IMR-90 (cell line): ENCODE measurements around the gene TRIM44. TPM values are rescaled to one million over a fixed set of nuclear protein-coding genes. Genes with fewer than 3 reads are reported as not detected.
A peak's percentile ranks its signal among the peaks of the same experiment; 100 is the strongest.

Experiments
- ATAC-seq: fragments of 200-7000 bp; cut with Tn5 transposase; 2 replicates; pipeline ENCODE4 v1.9.1; 2020; ENCODE audit warnings: low read depth, mild to moderate bottlenecking, moderate library complexity
- BruUV-seq: library from RNA; stranded (reverse); fragments of 400-500 nt; replicated peaks from 2 replicates; lab custom pipeline; 2021; lab: Mats Ljungman, UMichigan
- CTCF ChIA-PET: fragments of 300-600 bp; formaldehyde crosslinking; extraction: SDS; loops from one replicate; lab custom pipeline; 2021; ENCODE audit warnings: antibody characterized with exemption; lab: Yijun Ruan, JAX
- POLR2A ChIA-PET: fragments of 300-600 bp; sonication (Branson Sonifier 250); formaldehyde crosslinking; loops from one replicate; lab custom pipeline; 2022; ENCODE audit warnings: antibody characterized with exemption; ENCODE audit not compliant: unreplicated experiment; lab: Charles Lee
- DNase-seq: peaks from one replicate; pipeline ENCODE4 v3.0.0; 2013
- H2AFZ ChIP-seq: replicated peaks from 2 replicates; pipeline ENCODE3; 2013; ENCODE audit warnings: low read length, mild to moderate bottlenecking; ENCODE audit not compliant: poor library complexity
- H2AK5ac ChIP-seq: 2 replicates; pipeline ENCODE4 v1.6.1; 2013; ENCODE audit warnings: low read depth, low read length, inconsistent platforms
- H2AK9ac ChIP-seq: replicated peaks from 2 replicates; pipeline ENCODE3; 2013; ENCODE audit warnings: mild to moderate bottlenecking, low read depth, low read length, moderate library complexity; ENCODE audit not compliant: poor library complexity
- H2BK120ac ChIP-seq: 2 replicates; pipeline ENCODE4 v1.6.1; 2013; ENCODE audit warnings: low read depth, low read length, inconsistent platforms
- H2BK15ac ChIP-seq: 3 replicates; pipeline ENCODE4 v1.6.1; 2013; ENCODE audit warnings: low read depth, low read length, inconsistent platforms
- H2BK20ac ChIP-seq: 2 replicates; pipeline ENCODE4 v1.6.1; 2013; ENCODE audit warnings: low read depth, mild to moderate bottlenecking, inconsistent platforms, low read length, moderate library complexity
- H2BK5ac ChIP-seq: 2 replicates; pipeline ENCODE4 v1.6.1; 2013; ENCODE audit warnings: mild to moderate bottlenecking, low read depth, low read length, inconsistent platforms; ENCODE audit not compliant: poor library complexity, severe bottlenecking
- H3K14ac ChIP-seq: replicated peaks from 2 replicates; pipeline ENCODE4 v1.6.1; 2013; ENCODE audit warnings: low read depth, low read length, inconsistent platforms
- H3K18ac ChIP-seq: 2 replicates; pipeline ENCODE4 v1.6.1; 2013; ENCODE audit warnings: low read depth, low read length, control low read depth
- H3K23ac ChIP-seq: 2 replicates; pipeline ENCODE4 v1.6.1; 2013; ENCODE audit warnings: low read depth, low read length, inconsistent platforms
- H3K27ac ChIP-seq: 2 replicates; pipeline ENCODE4 v1.5.1; 2013; ENCODE audit warnings: mild to moderate bottlenecking, control low read depth, low read length; ENCODE audit not compliant: insufficient read depth
- H3K27me3 ChIP-seq: 2 replicates; pipeline ENCODE4 v1.6.1; 2013; ENCODE audit warnings: low read length; ENCODE audit not compliant: control insufficient read depth, insufficient read depth
- H3K36me3 ChIP-seq: 2 replicates; pipeline ENCODE4 v1.6.1; 2013; ENCODE audit warnings: low read length, mixed read lengths; ENCODE audit not compliant: control insufficient read depth, insufficient read depth
- H3K4ac ChIP-seq: 2 replicates; pipeline ENCODE4 v1.6.1; 2013; ENCODE audit warnings: low read depth, low read length, inconsistent platforms
- H3K4me1 ChIP-seq: 2 replicates; pipeline ENCODE4 v1.6.1; 2013; ENCODE audit warnings: low read length, mixed read lengths; ENCODE audit not compliant: control insufficient read depth, insufficient read depth
- H3K4me2 ChIP-seq: 2 replicates; pipeline ENCODE4 v1.6.1; 2013; ENCODE audit warnings: low read depth, mild to moderate bottlenecking, control low read depth, low read length, moderate library complexity
- H3K4me3 ChIP-seq: 2 replicates; pipeline ENCODE4 v1.5.1; 2013; ENCODE audit warnings: low read depth, mild to moderate bottlenecking, control low read depth, low read length, moderate library complexity; ENCODE audit not compliant: insufficient read depth
- H3K56ac ChIP-seq: 2 replicates; pipeline ENCODE4 v1.6.1; 2013; ENCODE audit warnings: low read length, inconsistent platforms; ENCODE audit not compliant: insufficient read depth; ENCODE audit errors: extremely low read depth
- H3K79me1 ChIP-seq, 2 experiments: 2 replicates each; pipeline ENCODE4 v1.6.1; 2013; ENCODE audit warnings: low read length in 2 of 2, inconsistent platforms in 1 of 2, low read depth in 1 of 2
- H3K9ac ChIP-seq: 2 replicates; pipeline ENCODE4 v1.6.1; 2013; ENCODE audit warnings: low read depth, low read length, control low read depth
- H3K9me1 ChIP-seq: 2 replicates; pipeline ENCODE4 v1.6.1; 2013; ENCODE audit warnings: low read length, inconsistent platforms; ENCODE audit not compliant: insufficient read depth
- H3K9me3 ChIP-seq: 2 replicates; pipeline ENCODE4 v1.6.1; 2013; ENCODE audit warnings: low read length; ENCODE audit not compliant: control insufficient read depth, insufficient read depth
- H4K20me1 ChIP-seq: 2 replicates; pipeline ENCODE4 v1.6.1; 2013; ENCODE audit warnings: low read length, inconsistent platforms; ENCODE audit not compliant: insufficient read depth
- H4K5ac ChIP-seq: 2 replicates; pipeline ENCODE4 v1.6.1; 2013; ENCODE audit warnings: mild to moderate bottlenecking, low read depth, low read length, control low read depth
- H4K8ac ChIP-seq, 2 experiments: 2 replicates each; pipeline ENCODE4 v1.6.1; 2013; ENCODE audit warnings: low read depth in 2 of 2, low read length in 2 of 2, control low read depth in 1 of 2, inconsistent platforms in 1 of 2
- H4K91ac ChIP-seq: 2 replicates; pipeline ENCODE4 v1.6.1; 2013; ENCODE audit warnings: low read depth, low read length, inconsistent platforms; ENCODE audit not compliant: insufficient read depth
- CEBPB ChIP-seq: IDR thresholded peaks from 2 replicates; pipeline ENCODE4 v1.6.1; 2012; ENCODE audit warnings: low read depth, low read length, improper control_type of control experiment
- CHD1 ChIP-seq: IDR thresholded peaks from 2 replicates; pipeline ENCODE4 v1.6.1; 2012; ENCODE audit warnings: low read depth, low read length, improper control_type of control experiment
- ELK1 ChIP-seq: fragments of 150-350 bp; IDR thresholded peaks from 2 replicates; pipeline ENCODE4 v1.6.1; 2016; ENCODE audit warnings: low read depth, mild to moderate bottlenecking, low read length, moderate library complexity, borderline replicate concordance
- FOS ChIP-seq: fragments of 150-350 bp; IDR thresholded peaks from 2 replicates; pipeline ENCODE4 v1.6.1; 2016; ENCODE audit warnings: low read depth, low read length
- MAFK ChIP-seq: IDR thresholded peaks from 2 replicates; pipeline ENCODE4 v1.6.1; 2012; ENCODE audit warnings: low read depth, low read length, improper control_type of control experiment
- MAZ ChIP-seq: IDR thresholded peaks from 2 replicates; pipeline ENCODE4 v1.6.1; 2012; ENCODE audit warnings: low read depth, mild to moderate bottlenecking, low read length, improper control_type of control experiment, moderate library complexity, borderline replicate concordance
- MXI1 ChIP-seq: IDR thresholded peaks from 2 replicates; pipeline ENCODE4 v1.6.1; 2012; ENCODE audit warnings: low read depth, mild to moderate bottlenecking, low read length, moderate library complexity, borderline replicate concordance
- NFE2L2 ChIP-seq: fragments of 150-350 bp; IDR thresholded peaks from 2 replicates; pipeline ENCODE4 v1.6.1; 2016; ENCODE audit warnings: low read depth, mild to moderate bottlenecking, low read length
- POLR2A ChIP-seq: IDR thresholded peaks from 2 replicates; pipeline ENCODE4 v1.6.1; 2012; ENCODE audit warnings: mild to moderate bottlenecking, low read depth, low read length
- RAD21 ChIP-seq: IDR thresholded peaks from 2 replicates; pipeline ENCODE4 v1.6.1; 2012; ENCODE audit warnings: low read length, improper control_type of control experiment
- RCOR1 ChIP-seq: IDR thresholded peaks from 2 replicates; pipeline ENCODE4 v1.6.1; 2012; ENCODE audit warnings: mild to moderate bottlenecking, low read length, improper control_type of control experiment; ENCODE audit not compliant: insufficient replicate concordance
- RFX5 ChIP-seq: IDR thresholded peaks from 2 replicates; pipeline ENCODE4 v1.8.0; 2012; ENCODE audit warnings: low read depth, mild to moderate bottlenecking, low read length, moderate library complexity
- SMC3 ChIP-seq: fragments of 150-350 bp; IDR thresholded peaks from 2 replicates; pipeline ENCODE4 v1.6.1; 2016; ENCODE audit warnings: low read depth, mild to moderate bottlenecking, antibody characterized with exemption, low read length, moderate library complexity
- WGBS, 2 experiments: methylation state at CpG; one replicate each; pipeline versions ENCODE4 v1.1.5 to v1.1.7; 2013; ENCODE audit warnings: missing lambda C conversion rate in 2 of 2; ENCODE audit not compliant: insufficient read length in 1 of 2; ENCODE audit errors: extremely low coverage in 2 of 2; 5-methylcytosine and 5-hydroxymethylcytosine counted together
- dilution Hi-C: fragments of 300-500 bp; cut with HindIII; formaldehyde crosslinking; loops from one replicate; pipeline ENCODE4 v1.14.3; 2018; ENCODE audit warnings: low sequenced_read_pairs; ENCODE audit not compliant: unreplicated experiment
- in situ Hi-C: fragments of 300-500 bp; cut with MboI; formaldehyde crosslinking; loops from 3 replicates; pipeline ENCODE4 v1.14.3; 2019; ENCODE audit warnings: low sequenced_read_pairs, inconsistent platforms, mixed read lengths
- intact Hi-C: fragments of 100-400 bp; cut with micrococcal nuclease; formaldehyde crosslinking; loops from 2 replicates; pipeline ENCODE4 v1.10.0; 2022
- polyA plus RNA-seq, 3 experiments: library from polyadenylated mRNA; depleted of rRNA; stranded (reverse); fragments of >200 nt; gene quantifications; 2 replicates each; pipeline ENCODE4 v1.2.3, GENCODE V29; 2012; ENCODE audit warnings: low replicate concordance in 1 of 3
- total RNA-seq: library from RNA; depleted of rRNA; stranded (reverse); fragments of >200 nt; gene quantifications from 2 replicates; pipeline ENCODE4 v1.2.3, GENCODE V29; 2012
- TF ChIP-seq, protein P1 (sequence below): conservative IDR thresholded peaks from 2 replicates; pipeline ENCODE4 v1.5.1; 2012; ENCODE audit warnings: mild to moderate bottlenecking, low read depth, low read length, improper control_type of control experiment
- TF ChIP-seq, protein P2 (sequence below): fragments of 150-350 bp; IDR thresholded peaks from 2 replicates; pipeline ENCODE4 v1.6.1; 2017; ENCODE audit warnings: mild to moderate bottlenecking, antibody characterized with exemption, low read length, low read depth

The TRIM44 gene
- total and polyA plus RNA-seq, 2 of the 4 experiments (the other 2 are of a cell fraction), result 50.7 to 104 TPM

DNA sequence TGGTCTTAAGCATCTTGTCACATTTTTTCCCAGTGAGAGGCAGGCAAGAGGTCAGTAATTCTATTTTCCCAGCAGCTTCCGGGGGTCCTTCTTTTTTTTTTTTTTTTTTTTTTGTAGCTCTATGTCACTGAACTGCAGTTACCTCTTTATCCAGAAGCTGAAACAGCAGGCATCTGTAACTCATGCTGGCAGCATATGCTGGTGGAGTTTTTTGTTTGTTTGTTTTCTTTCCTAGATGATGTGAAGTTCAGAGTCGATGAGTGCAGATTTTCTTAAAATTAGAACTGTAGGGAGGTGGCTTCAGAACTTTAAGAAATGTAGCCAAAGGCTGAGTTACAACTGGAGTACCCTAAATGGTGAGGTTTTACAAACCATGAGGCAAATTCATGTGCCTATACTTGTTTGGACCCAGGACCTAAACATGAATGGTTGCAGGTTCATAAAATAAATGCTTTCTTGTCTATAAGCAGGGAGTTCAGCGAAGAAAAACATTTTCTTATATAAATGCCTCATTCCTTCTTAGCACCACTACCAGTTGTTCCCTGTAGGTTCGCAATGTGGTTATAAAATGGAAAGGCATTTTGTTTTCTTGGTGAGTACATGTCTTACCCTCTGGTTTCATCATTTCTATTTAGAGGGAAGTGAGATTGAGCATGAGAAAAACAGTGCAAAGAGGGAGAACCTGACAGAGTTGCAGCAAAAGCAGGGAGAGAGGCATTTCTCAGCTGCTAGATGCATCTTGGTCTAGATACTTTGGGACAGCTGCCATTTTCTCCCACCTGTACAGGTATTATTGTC lies 84.0 kb downstream of the TRIM44 start:
- Histone ChIP-seq H2BK120ac (no peak overlapping the region), H4K20me1 (no peaks in the 10 kb centered on the region), H3K4me3 (no peak overlapping the region), H3K9me3 (no peaks in the 10 kb centered on the region), H2AK9ac (no peak overlapping the region), H3K4ac (no peak overlapping the region), H4K5ac (no peak overlapping the region), H3K27me3 (no peaks in the 10 kb centered on the region), H3K18ac (no peak overlapping the region), H3K36me3 (peaks cover 2% of the 10 kb centered on the region; the same call in 1 of the 2 replicates), H3K4me2 (no peak overlapping the region), H3K79me1 (peaks cover 11 to 33% of the 10 kb centered on the region in 2 experiments), H3K4me1 (peaks cover 2% of the 10 kb centered on the region; the same call in 1 of the 2 replicates), H3K14ac (no peak overlapping the region), H2BK5ac (no peak overlapping the region), H4K91ac (no peak overlapping the region), H2AK5ac (no peak overlapping the region), H3K23ac (no peak overlapping the region), H2BK15ac (no peak overlapping the region), H3K9ac (no peak overlapping the region), H4K8ac (no peak overlapping the region), H3K56ac (no peak overlapping the region), H3K9me1 (peaks cover 2% of the 10 kb centered on the region; the same call in 1 of the 2 replicates), H3K27ac (no peak overlapping the region), H2BK20ac (no peak overlapping the region), H2AFZ (no peak overlapping the region)
- no peak; the same call in none of the 2 replicates for ATAC-seq
- WGBS, 2 experiments, result no CpG with 5 or more reads among the region's 4 CpGs
- CTCF ChIA-PET, result no interaction called here
- peak; percentile 41 for DNase-seq
- dilution Hi-C loops (no loop called here), in situ Hi-C loops (no loop called here), intact Hi-C loops (no loop called here)
- BruUV-seq, result no TSS peak
- POLR2A ChIA-PET, result interaction anchor here (0.6 kb wide), 1 partner anchor 746 kb away, joined by 6 read pairs; no protein-coding TSS in a partner anchor
- no peak for TF ChIP-seq MAFK
- no peak for TF ChIP-seq MXI1
- TF ChIP-seq RFX5, result no peak
- TF ChIP-seq POLR2A, result no peak
- no peak for TF ChIP-seq RCOR1
- TF ChIP-seq FOS, result no peak
- TF ChIP-seq, protein P1, sequence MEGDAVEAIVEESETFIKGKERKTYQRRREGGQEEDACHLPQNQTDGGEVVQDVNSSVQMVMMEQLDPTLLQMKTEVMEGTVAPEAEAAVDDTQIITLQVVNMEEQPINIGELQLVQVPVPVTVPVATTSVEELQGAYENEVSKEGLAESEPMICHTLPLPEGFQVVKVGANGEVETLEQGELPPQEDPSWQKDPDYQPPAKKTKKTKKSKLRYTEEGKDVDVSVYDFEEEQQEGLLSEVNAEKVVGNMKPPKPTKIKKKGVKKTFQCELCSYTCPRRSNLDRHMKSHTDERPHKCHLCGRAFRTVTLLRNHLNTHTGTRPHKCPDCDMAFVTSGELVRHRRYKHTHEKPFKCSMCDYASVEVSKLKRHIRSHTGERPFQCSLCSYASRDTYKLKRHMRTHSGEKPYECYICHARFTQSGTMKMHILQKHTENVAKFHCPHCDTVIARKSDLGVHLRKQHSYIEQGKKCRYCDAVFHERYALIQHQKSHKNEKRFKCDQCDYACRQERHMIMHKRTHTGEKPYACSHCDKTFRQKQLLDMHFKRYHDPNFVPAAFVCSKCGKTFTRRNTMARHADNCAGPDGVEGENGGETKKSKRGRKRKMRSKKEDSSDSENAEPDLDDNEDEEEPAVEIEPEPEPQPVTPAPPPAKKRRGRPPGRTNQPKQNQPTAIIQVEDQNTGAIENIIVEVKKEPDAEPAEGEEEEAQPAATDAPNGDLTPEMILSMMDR, result no peak
- no peak for TF ChIP-seq CHD1
- TF ChIP-seq NFE2L2, result no peak
- no peak for TF ChIP-seq CEBPB
- no peak for TF ChIP-seq RAD21
- TF ChIP-seq, protein P2, sequence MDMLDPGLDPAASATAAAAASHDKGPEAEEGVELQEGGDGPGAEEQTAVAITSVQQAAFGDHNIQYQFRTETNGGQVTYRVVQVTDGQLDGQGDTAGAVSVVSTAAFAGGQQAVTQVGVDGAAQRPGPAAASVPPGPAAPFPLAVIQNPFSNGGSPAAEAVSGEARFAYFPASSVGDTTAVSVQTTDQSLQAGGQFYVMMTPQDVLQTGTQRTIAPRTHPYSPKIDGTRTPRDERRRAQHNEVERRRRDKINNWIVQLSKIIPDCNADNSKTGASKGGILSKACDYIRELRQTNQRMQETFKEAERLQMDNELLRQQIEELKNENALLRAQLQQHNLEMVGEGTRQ, result no peak
- TF ChIP-seq MAZ, result no peak
- TF ChIP-seq ELK1, result no peak
- no peak for TF ChIP-seq SMC3
